Neural progenitor cell (in vitro differentiated cells): ENCODE results near the gene TPSAB1. TPM values are rescaled to one million over a fixed set of nuclear protein-coding genes. Genes with fewer than 3 reads are reported as not detected.

Source experiments
- DNase-seq: peaks from one replicate; pipeline ENCODE4 v3.0.0-alpha.2; 2016; ENCODE audit warnings: low spot score
- H2AFZ ChIP-seq: fragments of 200-600 bp; sonication (generic); replicated peaks from 2 replicates; pipeline ENCODE4 v1.6.1; 2016; ENCODE audit warnings: antibody characterized with exemption
- H3F3A ChIP-seq: fragments of 200-600 bp; sonication (generic); 2 replicates; pipeline ENCODE4 v1.6.1; 2016; ENCODE audit warnings: antibody characterized with exemption, low read depth
- H3K27ac ChIP-seq: fragments of 200-600 bp; sonication (generic); 2 replicates; pipeline ENCODE4 v1.5.1; 2016; ENCODE audit warnings: mild to moderate bottlenecking
- H3K27me3 ChIP-seq: fragments of 200-600 bp; sonication (generic); 2 replicates; pipeline ENCODE4 v1.6.1; 2016; ENCODE audit warnings: mild to moderate bottlenecking, moderate library complexity
- H3K36me3 ChIP-seq: fragments of 200-600 bp; sonication (generic); 2 replicates; pipeline ENCODE4 v1.5.1; 2016
- H3K4me1 ChIP-seq: fragments of 200-600 bp; sonication (generic); 2 replicates; pipeline ENCODE4 v1.6.1; 2016; ENCODE audit warnings: mixed run types
- H3K4me2 ChIP-seq: fragments of 200-600 bp; sonication (generic); 2 replicates; pipeline ENCODE4 v1.6.1; 2016
- H3K4me3 ChIP-seq: fragments of 200-600 bp; sonication (generic); 2 replicates; pipeline ENCODE4 v1.5.1; 2016
- H3K79me2 ChIP-seq: fragments of 200-600 bp; sonication (generic); 2 replicates; pipeline ENCODE4 v1.6.1; 2016; ENCODE audit warnings: low read depth
- H3K9ac ChIP-seq: fragments of 200-600 bp; sonication (generic); 2 replicates; pipeline ENCODE4 v1.6.1; 2016
- H3K9me3 ChIP-seq: fragments of 200-600 bp; sonication (generic); 2 replicates; pipeline ENCODE4 v1.5.1; 2016; ENCODE audit warnings: low read depth
- H4K20me1 ChIP-seq: fragments of 200-600 bp; sonication (generic); 2 replicates; pipeline ENCODE4 v1.6.1; 2016; ENCODE audit warnings: low read depth
- H3K27ac Mint-ChIP-seq: 3 replicates; pipeline ENCODE4 v1.8.0; 2021; ENCODE audit warnings: mixed read lengths
- H3K27me3 Mint-ChIP-seq: 2 replicates; pipeline ENCODE4 v1.8.0; 2022; ENCODE audit warnings: low read depth, mild to moderate bottlenecking, inconsistent platforms, moderate library complexity, mixed read lengths; ENCODE audit not compliant: insufficient read depth
- H3K36me3 Mint-ChIP-seq: 3 replicates; pipeline ENCODE4 v1.8.0; 2021; ENCODE audit warnings: mixed read lengths
- H3K4me1 Mint-ChIP-seq: 3 replicates; pipeline ENCODE4 v1.8.0; 2021; ENCODE audit warnings: mixed read lengths
- H3K4me3 Mint-ChIP-seq: 3 replicates; pipeline ENCODE4 v1.8.0; 2021; ENCODE audit warnings: mild to moderate bottlenecking, moderate library complexity, mixed read lengths
- H3K9me3 Mint-ChIP-seq: 3 replicates; pipeline ENCODE4 v1.8.0; 2020; ENCODE audit warnings: mixed read lengths
- EZH2 ChIP-seq: fragments of 200-600 bp; sonication (generic); IDR thresholded peaks from 2 replicates; pipeline ENCODE4 v1.6.1; 2017; ENCODE audit warnings: antibody characterized with exemption, mild to moderate bottlenecking, moderate library complexity
- EZH2phosphoT487 ChIP-seq: fragments of 200-600 bp; sonication (generic); IDR thresholded peaks from 2 replicates; pipeline ENCODE4 v1.6.1; 2017; ENCODE audit warnings: antibody characterized with exemption
- total RNA-seq: library from RNA; depleted of rRNA; stranded (reverse); fragments of >200 nt; gene quantifications from 2 replicates; pipeline ENCODE4 v1.2.3, GENCODE V29; 2015; ENCODE audit warnings: low replicate concordance
- TF ChIP-seq, protein P1 (sequence below): fragments of 200-600 bp; sonication (generic); IDR thresholded peaks from 2 replicates; pipeline ENCODE4 v1.5.1; 2017; ENCODE audit warnings: antibody characterized with exemption, mild to moderate bottlenecking

The TPSAB1 gene
- total RNA-seq, 1 donor from 2014 or later: not detected

DNA sequence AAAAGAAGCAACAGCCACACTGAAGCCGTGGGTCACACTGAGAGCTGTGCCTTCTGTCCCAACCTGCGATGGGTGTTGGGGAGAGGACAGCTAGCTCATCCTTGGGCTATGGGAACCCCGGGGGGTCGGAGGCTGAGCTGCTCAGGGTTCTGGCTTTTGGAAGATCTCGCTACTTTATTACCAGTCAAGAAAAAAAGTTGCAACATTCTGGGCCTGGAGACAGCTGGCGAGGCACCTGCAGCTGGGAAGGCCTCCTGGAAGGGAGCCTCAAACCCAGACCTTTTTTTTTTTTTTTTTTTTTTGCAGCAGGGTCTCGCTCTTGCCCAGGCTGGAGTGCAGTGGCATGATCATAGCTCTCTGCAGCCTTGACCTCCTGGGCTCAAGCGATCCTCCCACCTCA, 40.3 kb downstream of the TPSAB1 start:
- Histone ChIP-seq H3K9ac (no peak overlapping the region), H4K20me1 (no peaks in the 10 kb centered on the region), H3K79me2 (no peaks in the 10 kb centered on the region), H3K27me3 (no peaks in the 10 kb centered on the region), H3K9me3 (no peaks in the 10 kb centered on the region), H3F3A (peaks cover 6% of the 10 kb centered on the region), H3K4me2 (no peak overlapping the region), H3K27ac (no peak overlapping the region), H2AFZ (no peak overlapping the region), H3K4me1 (peaks cover 14% of the 10 kb centered on the region), H3K36me3 (no peaks in the 10 kb centered on the region), H3K4me3 (no peak overlapping the region)
- Mint-ChIP-seq H3K4me1 (peaks cover 10% of the 10 kb centered on the region), H3K9me3 (no peaks in the 10 kb centered on the region), H3K27ac (no peak overlapping the region), H3K36me3 (no peaks in the 10 kb centered on the region), H3K27me3 (peaks cover 3% of the 10 kb centered on the region), H3K4me3 (no peak overlapping the region)
- TF ChIP-seq EZH2phosphoT487 (no peak), EZH2 (no peak)
- TF ChIP-seq, protein P1, sequence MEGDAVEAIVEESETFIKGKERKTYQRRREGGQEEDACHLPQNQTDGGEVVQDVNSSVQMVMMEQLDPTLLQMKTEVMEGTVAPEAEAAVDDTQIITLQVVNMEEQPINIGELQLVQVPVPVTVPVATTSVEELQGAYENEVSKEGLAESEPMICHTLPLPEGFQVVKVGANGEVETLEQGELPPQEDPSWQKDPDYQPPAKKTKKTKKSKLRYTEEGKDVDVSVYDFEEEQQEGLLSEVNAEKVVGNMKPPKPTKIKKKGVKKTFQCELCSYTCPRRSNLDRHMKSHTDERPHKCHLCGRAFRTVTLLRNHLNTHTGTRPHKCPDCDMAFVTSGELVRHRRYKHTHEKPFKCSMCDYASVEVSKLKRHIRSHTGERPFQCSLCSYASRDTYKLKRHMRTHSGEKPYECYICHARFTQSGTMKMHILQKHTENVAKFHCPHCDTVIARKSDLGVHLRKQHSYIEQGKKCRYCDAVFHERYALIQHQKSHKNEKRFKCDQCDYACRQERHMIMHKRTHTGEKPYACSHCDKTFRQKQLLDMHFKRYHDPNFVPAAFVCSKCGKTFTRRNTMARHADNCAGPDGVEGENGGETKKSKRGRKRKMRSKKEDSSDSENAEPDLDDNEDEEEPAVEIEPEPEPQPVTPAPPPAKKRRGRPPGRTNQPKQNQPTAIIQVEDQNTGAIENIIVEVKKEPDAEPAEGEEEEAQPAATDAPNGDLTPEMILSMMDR: no peak
- no peak for DNase-seq

DNA sequence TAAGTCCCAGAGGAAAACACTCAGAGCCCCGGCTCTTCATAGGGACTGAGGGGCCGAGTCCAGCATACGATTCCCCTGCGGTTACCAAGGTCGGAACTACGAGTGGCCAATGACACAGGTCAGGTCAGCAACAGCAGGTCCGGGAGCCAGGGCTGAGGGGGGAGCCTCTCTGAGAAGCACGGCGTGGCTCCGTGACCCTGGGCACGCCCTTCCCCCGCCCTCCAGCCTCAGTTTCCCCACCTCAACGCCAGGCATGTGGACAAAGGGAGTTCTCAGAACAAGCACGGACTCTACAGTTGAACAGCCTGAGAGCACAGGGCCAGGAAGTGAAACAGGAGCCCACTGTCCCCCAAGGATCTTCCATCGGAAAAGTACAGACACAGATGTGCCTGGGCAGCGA, 41.0 kb downstream of the TPSAB1 start:
- no peaks in the 10 kb centered on the region for H3K36me3 Mint-ChIP-seq
- H3K4me1 Mint-ChIP-seq: peaks cover 10% of the 10 kb centered on the region
- H3K9me3 Mint-ChIP-seq: no peaks in the 10 kb centered on the region
- H3K4me2 ChIP-seq: no peak overlapping the region
- H3K4me3 ChIP-seq: no peak overlapping the region
- no peaks in the 10 kb centered on the region for H3K9me3 ChIP-seq
- no peak overlapping the region for H3K27ac ChIP-seq
- no peaks in the 10 kb centered on the region for H4K20me1 ChIP-seq
- no peak overlapping the region for H2AFZ ChIP-seq
- peaks cover 3% of the 10 kb centered on the region for H3K27me3 Mint-ChIP-seq
- DNase-seq: no peak
- H3K27me3 ChIP-seq: peaks cover 3% of the 10 kb centered on the region
- no peak for TF ChIP-seq EZH2
- TF ChIP-seq, protein P1: no peak
- no peak for TF ChIP-seq EZH2phosphoT487
- no peaks in the 10 kb centered on the region for H3K79me2 ChIP-seq
- no peak overlapping the region for H3K4me3 Mint-ChIP-seq
- H3K9ac ChIP-seq: no peak overlapping the region
- H3K4me1 ChIP-seq: peaks cover 14% of the 10 kb centered on the region
- no peaks in the 10 kb centered on the region for H3K36me3 ChIP-seq
- H3K27ac Mint-ChIP-seq: no peak overlapping the region
- H3F3A ChIP-seq: peaks cover 6% of the 10 kb centered on the region

DNA sequence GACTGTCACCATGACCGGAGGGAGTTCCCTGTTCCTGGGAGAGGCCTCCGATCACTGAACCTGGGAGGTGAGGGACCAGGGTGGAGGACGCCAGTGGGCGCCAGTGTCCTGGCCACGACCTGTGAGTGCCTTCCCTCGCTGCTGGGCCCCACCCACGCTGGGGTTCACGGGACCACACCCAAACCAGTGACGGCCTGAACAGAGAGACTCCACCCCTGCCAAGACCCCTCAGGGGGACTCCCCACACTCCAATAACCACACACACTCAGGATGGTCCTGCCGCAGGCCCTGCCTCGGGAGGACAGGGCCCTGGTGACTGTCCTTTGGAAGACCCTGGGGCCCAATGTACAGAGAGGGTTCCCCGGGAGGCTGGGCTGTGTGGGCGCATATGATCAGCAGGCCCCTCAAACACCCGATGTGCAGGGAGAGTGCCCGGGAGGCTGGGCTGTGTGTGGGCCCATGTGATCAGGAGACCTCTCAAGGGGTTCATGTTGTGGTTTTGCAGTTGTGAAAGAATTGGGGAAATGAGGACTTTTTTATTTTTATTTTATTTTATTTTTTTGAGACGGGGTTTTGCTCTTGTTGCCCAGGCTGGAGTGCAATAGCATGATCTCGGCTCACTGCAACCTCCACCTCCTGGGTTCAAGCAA, 41.9 kb downstream of the TPSAB1 start:
- TF ChIP-seq, protein P1: no peak
- no peak for TF ChIP-seq EZH2
- Mint-ChIP-seq H3K36me3 (no peaks in the 10 kb centered on the region), H3K4me3 (no peak overlapping the region), H3K4me1 (peaks cover 10% of the 10 kb centered on the region), H3K27me3 (peaks cover 4% of the 10 kb centered on the region), H3K27ac (no peak overlapping the region), H3K9me3 (no peaks in the 10 kb centered on the region)
- Histone ChIP-seq H4K20me1 (no peaks in the 10 kb centered on the region), H3K4me2 (no peak overlapping the region), H3K4me1 (peaks cover 14% of the 10 kb centered on the region), H3K27ac (no peak overlapping the region), H3K4me3 (no peak overlapping the region), H3K9ac (no peak overlapping the region), H3K27me3 (peaks cover 13% of the 10 kb centered on the region), H3K79me2 (no peaks in the 10 kb centered on the region), H3K9me3 (no peaks in the 10 kb centered on the region), H2AFZ (no peak overlapping the region), H3K36me3 (no peaks in the 10 kb centered on the region), H3F3A (peaks cover 6% of the 10 kb centered on the region)
- DNase-seq: no peak
